HG03432 (cell line): ENCODE data around the gene NOCT.
A peak's percentile ranks its signal among the peaks of the same experiment; 100 is the strongest.
"Not testable (repeated sequence)": the region's sequence is repeated elsewhere in the genome, so short reads cannot be mapped to it uniquely, and the experiment has no call there.

ENCODE experiments used
- ATAC-seq: cut with Tn5 transposase; IDR thresholded peaks from one replicate; pipeline ENCODE4 v1.9.1; 2021; ENCODE audit warnings: mild to moderate bottlenecking, moderate library complexity; ENCODE audit not compliant: unreplicated experiment

Gene NOCT

GRCh38 chr4:139042981-139043460, 27.4 kb downstream of the NOCT start:
- no peak for ATAC-seq

- ATAC-seq, result no peak
Measured at GRCh38 chr4:139044291-139044690, 28.7 kb downstream of the NOCT start.

GRCh38 chr4:139048026-139048425, 32.4 kb downstream of the NOCT start:
- ATAC-seq, result no peak

- no peak for ATAC-seq
Measured at GRCh38 chr4:139050446-139050845, 34.9 kb downstream of the NOCT start.

GRCh38 chr4:139053909-139054308, 38.3 kb downstream of the NOCT start:
- no peak for ATAC-seq

GRCh38 chr4:139054791-139055505, 39.4 kb downstream of the NOCT start:
- no peak for ATAC-seq

GRCh38 chr4:139059026-139059425, 43.4 kb downstream of the NOCT start:
- ATAC-seq, result not testable (repeated sequence)

GRCh38 chr4:139060591-139060990, 45.0 kb downstream of the NOCT start:
- no peak for ATAC-seq

- no peak for ATAC-seq
Measured at GRCh38 chr4:139076016-139076744, 60.6 kb downstream of the NOCT start.

GRCh38 chr4:139077567-139078355, 62.2 kb downstream of the NOCT start:
- no peak for ATAC-seq

GRCh38 chr4:139078926-139079325, 63.3 kb downstream of the NOCT start:
- ATAC-seq, result no peak

- peak; percentile 83 for ATAC-seq
Measured at GRCh38 chr4:139082750-139083606, 67.4 kb downstream of the NOCT start.

- ATAC-seq, result peak; percentile 32
Measured at GRCh38 chr4:139083607-139083955, 68.0 kb downstream of the NOCT start.

GRCh38 chr4:139083956-139084803, 68.6 kb downstream of the NOCT start:
- ATAC-seq, result peak; percentile 69

- no peak for ATAC-seq
Measured at GRCh38 chr4:139084804-139085093, 69.2 kb downstream of the NOCT start.

- ATAC-seq, result no peak
Measured at GRCh38 chr4:139085141-139085540, 69.6 kb downstream of the NOCT start.

GRCh38 chr4:139092271-139092670, 76.7 kb downstream of the NOCT start:
- no peak for ATAC-seq
